Uterus (tissue), 2 donors: ENCODE measurements around the gene DHRS3.

Source experiments
- CTCF ChIP-seq, 4 experiments: fragments of 200-600 bp in 2 of 4; fragments of 450-650 bp in 2 of 4; sonication (generic) in 2 of 4; IDR thresholded peaks; one replicate each; pipeline ENCODE4 v1.5.1; 2016 to 2019; ENCODE audit warnings: antibody characterized with exemption in 4 of 4, mild to moderate bottlenecking in 2 of 4, moderate library complexity in 1 of 4
- POLR2A ChIP-seq, 2 donors: fragments of 450-650 bp; IDR thresholded peaks; one replicate each; pipeline ENCODE4 v1.6.1; 2016; ENCODE audit warnings: antibody characterized with exemption in 2 of 2, mild to moderate bottlenecking in 1 of 2, moderate library complexity in 1 of 2

DNA sequence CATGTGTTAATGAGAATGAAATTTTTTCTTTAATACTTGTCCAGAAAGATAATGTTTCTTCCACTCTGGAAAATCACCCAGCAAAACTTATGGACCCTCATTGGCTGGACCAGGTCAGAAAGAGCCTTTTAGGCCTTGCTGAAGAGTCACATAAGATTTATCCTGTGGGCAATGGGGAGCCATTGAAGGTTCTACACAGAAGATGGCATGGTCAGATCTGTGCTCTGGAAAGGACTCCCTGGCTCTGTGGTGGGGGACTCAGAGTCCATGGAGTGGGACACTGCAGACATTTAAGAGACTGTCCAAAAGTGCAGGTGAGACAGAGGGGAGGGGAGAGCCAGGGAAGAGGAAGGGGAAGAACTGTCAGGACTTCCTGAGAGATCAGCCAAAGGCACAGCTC is 66.4 kb downstream of the DHRS3 start:
- no peak for TF ChIP-seq CTCF (IDR thresholded peaks at IDR 0.05)
- no peak for TF ChIP-seq POLR2A (IDR thresholded peaks at IDR 0.05)
